Mucosa of descending colon (tissue), 3 donors: ENCODE measurements around the gene NAMPT. TPM values are rescaled to one million over a fixed set of nuclear protein-coding genes. Genes with fewer than 3 reads are reported as not detected.

Experiments
- ATAC-seq: fragments of 200-7000 bp; cut with Tn5 transposase; one replicate; pipeline ENCODE4 v1.9.1; 2020; ENCODE audit warnings: mild to moderate bottlenecking, moderate library complexity
- DNase-seq, 3 donors: peaks; one replicate each; pipeline ENCODE4 v3.0.0-alpha.2; 2020
- H3K36me3 ChIP-seq: fragments of 200-600 bp; one replicate; pipeline ENCODE4 v1.8.0; 2021; ENCODE audit warnings: low read depth, mild to moderate bottlenecking
- H3K4me1 ChIP-seq: fragments of 200-600 bp; one replicate; pipeline ENCODE4 v1.8.0; 2021; ENCODE audit warnings: low read depth, mild to moderate bottlenecking
- H3K4me3 ChIP-seq: fragments of 200-600 bp; one replicate; pipeline ENCODE4 v1.8.0; 2021; ENCODE audit warnings: mild to moderate bottlenecking
- H3K9me3 ChIP-seq: fragments of 200-600 bp; one replicate; pipeline ENCODE4 v1.8.0; 2021; ENCODE audit warnings: mild to moderate bottlenecking
- CTCF ChIP-seq: fragments of 200-600 bp; IDR thresholded peaks from one replicate; pipeline ENCODE4 v1.8.0; 2022; ENCODE audit warnings: antibody characterized with exemption, mild to moderate bottlenecking
- intact Hi-C, 2 donors: fragments of 100-400 bp; cut with DNase I in 1 of 2; cut with micrococcal nuclease in 1 of 2; formaldehyde crosslinking; loops; one replicate each; pipeline versions ENCODE4 v1.11.0 to v1.11.1; 2022; cut with DNase I, micrococcal nuclease
- total RNA-seq, 3 donors: library from RNA; stranded (reverse); fragmentation: NEBNext Ultra II Directional in 2 of 3; extraction: Animal tissue kit (Norgen Biotek cat#: 25700) in 2 of 3; gene quantifications; one replicate each; pipeline versions ENCODE4 v1.2.1 to v1.2.4, GENCODE V29; 2021 to 2023
- donor health status: DM: no; HTN: no; CAD: no; lungs with moderate emphysema.
- donor health status: DM: no; HTN: no; CAD: no.
- donor health status: DM: no; HTN: yes; CAD: no.

The NAMPT gene
- total RNA-seq, 3 donors from 2014 or later: 102 to 206 (median 118) TPM

- no peaks in the 10 kb centered on the region for H3K36me3 ChIP-seq
- H3K4me1 ChIP-seq: peaks cover 8% of the 10 kb centered on the region
- DNase-seq: no peak
- H3K4me3 ChIP-seq: no peak overlapping the region
- intact Hi-C loops: no loop called here
- TF ChIP-seq CTCF: no peak
- ATAC-seq: no peak
- H3K9me3 ChIP-seq: no peaks in the 10 kb centered on the region
Observed at GRCh38 chr7:106282390-106282789, 2.4 kb downstream of the NAMPT start.

- DNase-seq (no peak), ATAC-seq (no peak)
- Histone ChIP-seq H3K4me1 (peaks cover 2% of the 10 kb centered on the region), H3K36me3 (no peaks in the 10 kb centered on the region), H3K9me3 (no peaks in the 10 kb centered on the region), H3K4me3 (no peak overlapping the region)
- intact Hi-C loops: no loop called here
- TF ChIP-seq CTCF: no peak
Observed at GRCh38 chr7:106281585-106282318, 3.0 kb downstream of the NAMPT start.

GRCh38 chr7:106281127-106281526 is 3.7 kb downstream of the NAMPT start:
- H3K4me1 ChIP-seq: no peaks in the 10 kb centered on the region
- no peaks in the 10 kb centered on the region for H3K9me3 ChIP-seq
- no peak for ATAC-seq
- no peak for TF ChIP-seq CTCF
- H3K4me3 ChIP-seq: no peak overlapping the region
- intact Hi-C loops: no loop called here
- H3K36me3 ChIP-seq: no peaks in the 10 kb centered on the region
- no peak for DNase-seq

GRCh38 chr7:106279425-106280197 is 5.2 kb downstream of the NAMPT start:
- Histone ChIP-seq H3K4me3 (no peak overlapping the region), H3K36me3 (no peaks in the 10 kb centered on the region), H3K9me3 (no peaks in the 10 kb centered on the region), H3K4me1 (no peaks in the 10 kb centered on the region)
- no peak for TF ChIP-seq CTCF
- ATAC-seq (no peak), DNase-seq (no peak)
- intact Hi-C loops: no loop called here

- intact Hi-C loops: no loop called here
- DNase-seq: no peak
- no peak for ATAC-seq
- TF ChIP-seq CTCF: no peak
- Histone ChIP-seq H3K4me1 (no peaks in the 10 kb centered on the region), H3K9me3 (no peaks in the 10 kb centered on the region), H3K4me3 (no peak overlapping the region), H3K36me3 (no peaks in the 10 kb centered on the region)
Observed at GRCh38 chr7:106278695-106279094, 6.1 kb downstream of the NAMPT start.
